Ovary (tissue), 9 donors: ENCODE results near the gene AASS. TPM values are rescaled to one million over a fixed set of nuclear protein-coding genes. Genes with fewer than 3 reads are reported as not detected.
A peak's percentile ranks its signal among the peaks of the same experiment; 100 is the strongest.

ENCODE experiments used
- DNase-seq, 5 donors: peaks; one replicate each; pipeline ENCODE4 v3.0.0-alpha.2; 2019 to 2020
- H3K27ac ChIP-seq, 2 donors: fragments of 200-600 bp; one replicate each; pipeline versions ENCODE4 v1.5.1 to v1.8.0; 2019 to 2022
- H3K27me3 ChIP-seq: fragments of 200-600 bp; one replicate; pipeline ENCODE4 v1.8.0; 2022
- H3K36me3 ChIP-seq: fragments of 200-600 bp; sonication (generic); one replicate; pipeline ENCODE4 v1.5.1; 2019
- H3K4me1 ChIP-seq: one replicate; pipeline ENCODE4 v1.8.1; 2013; ENCODE audit warnings: mild to moderate bottlenecking, moderate library complexity; ENCODE audit not compliant: insufficient read depth
- H3K4me3 ChIP-seq: fragments of 200-600 bp; sonication (generic); one replicate; pipeline ENCODE4 v1.5.1; 2017
- H3K9me3 ChIP-seq, 2 donors: fragments of 200-600 bp in 1 of 2; sonication (generic) in 1 of 2; one replicate each; pipeline versions ENCODE4 v1.5.1 to v1.8.1; 2013 to 2019; ENCODE audit warnings: mild to moderate bottlenecking in 1 of 2, moderate library complexity in 1 of 2
- EP300 ChIP-seq: sonication (generic); formaldehyde crosslinking; IDR thresholded peaks from one replicate; pipeline ENCODE4 v1.6.1; 2017; ENCODE audit warnings: antibody characterized with exemption
- POLR2A ChIP-seq: fragments of 450-650 bp; IDR thresholded peaks from one replicate; pipeline ENCODE4 v1.6.1; 2017; ENCODE audit warnings: antibody characterized with exemption, mild to moderate bottlenecking, moderate library complexity
- WGBS, 3 donors: extraction: QIAGEN DNeasy Blood & Tissue Kit in 1 of 3; methylation state at CpG; one replicate each; pipeline versions ENCODE4 v1.1.5 to v1.1.7; 2013 to 2017; 5-methylcytosine and 5-hydroxymethylcytosine counted together
- intact Hi-C, 4 donors: fragments of 100-400 bp; cut with DNase I; formaldehyde crosslinking; loops; one replicate each; pipeline versions ENCODE4 v1.11.0 to v1.15.1; 2022 to 2023
- polyA plus RNA-seq, 2 donors: library from polyadenylated mRNA; stranded (reverse); fragments of 200-250 nt in 1 of 2; fragments of 350-450 nt in 1 of 2; fragmentation: Illumina TruSeq in 1 of 2; extraction: RNeasy Lipid Tissue Mini Kit (QIAGEN cat#74804) in 1 of 2; gene quantifications; one replicate each; pipeline ENCODE4 v1.2.3, GENCODE V29; 2013 to 2014
- total RNA-seq, 7 donors: library from RNA; depleted of rRNA in 2 of 7; stranded (reverse); fragments of >200 nt in 2 of 7; fragmentation: NEBNext Ultra II Directional in 3 of 7; extraction: Animal tissue kit (Norgen Biotek cat#: 25700) in 3 of 7; gene quantifications; one replicate each; pipeline versions ENCODE4 v1.1.0 to v1.2.4, GENCODE V29; 2016 to 2023
- TF ChIP-seq, protein P1 (sequence below), 3 donors: fragments of 450-650 bp in 2 of 3; fragments of 200-600 bp in 1 of 3; IDR thresholded peaks; one replicate each; pipeline versions ENCODE4 v1.5.1 to v1.8.0; 2016 to 2022; ENCODE audit warnings: antibody characterized with exemption in 3 of 3, mild to moderate bottlenecking in 1 of 3
- donor health status: DM: no; HTN: no; CAD: no; lungs with moderate emphysema.
- donor health status: DM: no; HTN: no; CAD: no.
- donor health status: Bipolar disorder and iron deficiency.
- donor health status: DM: yes; HTN: yes; CAD: no.
- donor health status: DM: no; HTN: no; CAD: no.
- donor health status: DM: yes; HTN: yes; CAD: no.

Gene AASS
- total and polyA plus RNA-seq, 9 donors: 26.1 to 97.6 (median 59.0) TPM

DNA sequence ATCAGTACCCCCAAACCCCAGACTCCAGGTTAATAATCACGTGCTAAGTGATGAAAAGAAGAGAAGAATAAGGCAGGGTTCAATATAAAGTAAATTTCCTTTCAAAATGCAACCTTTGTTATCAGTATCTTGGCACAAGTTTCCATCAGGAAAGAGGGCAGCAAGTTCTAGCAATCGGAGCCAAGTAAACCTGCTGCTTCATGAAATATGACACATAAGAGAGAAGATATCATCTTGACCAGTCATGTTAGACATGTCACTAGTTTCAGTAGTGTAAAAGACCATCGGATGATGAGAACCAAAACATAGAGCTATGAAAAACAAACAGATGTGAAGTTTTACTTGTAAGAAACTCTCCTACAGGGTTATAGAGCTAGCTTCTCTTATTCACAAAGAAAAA, 44.0 kb downstream of the AASS start:
- no peak for DNase-seq
- intact Hi-C loops: no loop called here
- TF ChIP-seq, protein P1, sequence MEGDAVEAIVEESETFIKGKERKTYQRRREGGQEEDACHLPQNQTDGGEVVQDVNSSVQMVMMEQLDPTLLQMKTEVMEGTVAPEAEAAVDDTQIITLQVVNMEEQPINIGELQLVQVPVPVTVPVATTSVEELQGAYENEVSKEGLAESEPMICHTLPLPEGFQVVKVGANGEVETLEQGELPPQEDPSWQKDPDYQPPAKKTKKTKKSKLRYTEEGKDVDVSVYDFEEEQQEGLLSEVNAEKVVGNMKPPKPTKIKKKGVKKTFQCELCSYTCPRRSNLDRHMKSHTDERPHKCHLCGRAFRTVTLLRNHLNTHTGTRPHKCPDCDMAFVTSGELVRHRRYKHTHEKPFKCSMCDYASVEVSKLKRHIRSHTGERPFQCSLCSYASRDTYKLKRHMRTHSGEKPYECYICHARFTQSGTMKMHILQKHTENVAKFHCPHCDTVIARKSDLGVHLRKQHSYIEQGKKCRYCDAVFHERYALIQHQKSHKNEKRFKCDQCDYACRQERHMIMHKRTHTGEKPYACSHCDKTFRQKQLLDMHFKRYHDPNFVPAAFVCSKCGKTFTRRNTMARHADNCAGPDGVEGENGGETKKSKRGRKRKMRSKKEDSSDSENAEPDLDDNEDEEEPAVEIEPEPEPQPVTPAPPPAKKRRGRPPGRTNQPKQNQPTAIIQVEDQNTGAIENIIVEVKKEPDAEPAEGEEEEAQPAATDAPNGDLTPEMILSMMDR (IDR thresholded peaks at IDR 0.05): no peak
- TF ChIP-seq POLR2A (no peak), EP300 (no peak)
- no peaks in the 10 kb centered on the region for H3K27me3 ChIP-seq
- peaks cover 0 to 5% of the 10 kb centered on the region in 2 donors for H3K9me3 ChIP-seq
- no peak overlapping the region for H3K27ac ChIP-seq
- H3K4me1 ChIP-seq: no peaks in the 10 kb centered on the region
- no peak overlapping the region for H3K4me3 ChIP-seq
- WGBS, 3 donors: 73 to 84% (median 79%) methylated on average over 3 of the region's 3 CpGs
- no peaks in the 10 kb centered on the region for H3K36me3 ChIP-seq

DNA sequence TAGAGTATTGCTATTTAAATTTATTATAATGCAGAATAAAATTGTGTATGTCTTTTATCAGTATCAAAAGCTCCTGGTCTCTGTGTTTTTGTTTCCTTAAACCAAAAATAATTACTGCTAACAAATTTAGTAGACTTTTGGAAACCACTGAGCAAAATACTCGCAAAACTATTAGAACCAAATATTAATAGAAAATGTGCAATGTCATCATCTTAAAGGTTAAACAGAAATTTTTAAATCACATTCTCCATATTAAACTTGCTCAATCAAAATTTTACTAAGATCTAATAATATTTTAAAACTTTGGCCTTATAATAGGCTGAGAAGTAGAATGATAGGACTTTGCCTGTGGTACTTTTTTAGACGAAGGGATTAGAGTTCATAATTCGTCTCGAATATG, 48.4 kb downstream of the AASS start:
- intact Hi-C loops: no loop called here

DNA sequence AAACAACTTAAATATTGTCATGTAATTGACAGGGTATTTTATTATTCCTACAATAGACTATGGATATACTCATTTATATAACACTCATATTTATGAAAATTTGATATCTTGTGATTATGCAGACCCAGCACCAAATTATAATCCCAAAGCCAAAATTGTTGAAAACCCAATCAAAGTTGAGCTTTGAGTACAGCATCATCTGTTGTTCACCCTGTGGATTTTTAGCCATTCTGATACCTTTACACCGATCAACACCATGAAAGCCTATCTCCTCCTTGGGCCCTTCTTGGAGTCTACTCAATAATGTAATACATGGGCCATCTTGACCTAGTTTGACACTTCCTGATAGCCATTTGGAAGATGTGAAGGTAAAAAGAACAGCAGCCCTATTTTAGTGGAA, 49.5 kb downstream of the AASS start:
- no peak for DNase-seq
- Histone ChIP-seq H3K27ac (no peak overlapping the region), H3K4me1 (no peaks in the 10 kb centered on the region), H3K4me3 (no peak overlapping the region), H3K27me3 (no peaks in the 10 kb centered on the region), H3K9me3 (no peaks in the 10 kb centered on the region), H3K36me3 (no peaks in the 10 kb centered on the region)
- intact Hi-C loops: no loop called here
- TF ChIP-seq, protein P1 (IDR thresholded peaks at IDR 0.05): no peak
- TF ChIP-seq EP300 (no peak), POLR2A (no peak)
- WGBS, 3 donors: 93 to 98% (median 95%) methylated on average over 1 of the region's 1 CpG

More for the DNA sequence above, 48.4 kb downstream of the AASS start:
- Histone ChIP-seq H3K36me3 (no peaks in the 10 kb centered on the region), H3K27me3 (no peaks in the 10 kb centered on the region), H3K27ac (no peak overlapping the region), H3K4me3 (no peak overlapping the region), H3K9me3 (no peaks in the 10 kb centered on the region), H3K4me1 (no peaks in the 10 kb centered on the region)
- TF ChIP-seq, protein P1 (IDR thresholded peaks at IDR 0.05): no peak
- TF ChIP-seq POLR2A: no peak
- TF ChIP-seq EP300: no peak
- 69 to 84% (median 69%) methylated on average over 4 of the region's 4 CpGs for WGBS, 3 donors
- no peak for DNase-seq

DNA sequence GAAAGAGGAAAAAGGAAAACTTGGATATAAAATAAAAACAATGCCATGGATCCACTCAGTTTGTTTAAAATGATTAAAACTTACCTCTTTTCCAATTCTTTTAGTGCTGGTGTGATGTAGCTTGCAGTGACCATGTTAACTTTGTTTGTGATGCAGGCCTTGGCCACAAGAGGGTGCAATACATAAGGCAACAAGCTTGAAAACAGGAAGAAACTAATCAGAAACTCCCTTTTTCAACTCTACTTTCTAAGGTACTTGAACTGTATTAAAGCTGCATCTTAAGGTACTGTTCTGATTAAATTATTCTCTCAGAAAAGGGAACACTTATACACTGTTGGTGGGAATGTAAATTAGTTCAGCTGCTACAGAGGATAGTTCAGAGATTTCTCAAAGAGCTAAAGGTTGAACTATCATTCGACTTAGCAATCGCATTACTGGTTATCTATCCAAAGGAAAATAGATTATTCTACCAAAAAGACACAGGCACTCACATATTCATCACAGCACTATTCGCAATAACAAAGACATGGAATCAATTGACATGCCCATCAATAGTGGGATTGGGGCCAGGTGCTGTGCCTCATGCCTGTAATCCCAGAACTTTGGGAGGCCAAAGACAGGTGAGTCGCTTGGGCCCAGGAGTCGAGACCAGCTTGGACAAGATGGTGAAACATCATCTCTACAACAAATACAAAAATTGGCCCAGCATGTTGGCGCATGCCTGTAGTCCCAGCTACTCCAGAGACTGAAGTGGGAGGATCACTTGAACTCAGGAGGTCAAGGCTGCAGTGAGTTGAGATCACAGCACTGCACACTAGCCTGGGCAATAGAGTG, 50.9 kb downstream of the AASS start:
- Histone ChIP-seq H3K27me3 (no peaks in the 10 kb centered on the region), H3K4me1 (no peaks in the 10 kb centered on the region), H3K4me3 (no peak overlapping the region), H3K36me3 (no peaks in the 10 kb centered on the region), H3K27ac (no peak overlapping the region), H3K9me3 (no peaks in the 10 kb centered on the region)
- peak; percentile 30 to 68 (median 50) for DNase-seq
- 92 to 94% (median 93%) methylated on average over 6 of the region's 6 CpGs for WGBS, 3 donors
- intact Hi-C loops: no loop called here
- TF ChIP-seq, protein P1 (IDR thresholded peaks at IDR 0.05): peak in 2 of 3 donors; percentile 37 to 44
- no peak for TF ChIP-seq POLR2A
